Activated naive CD4-positive, alpha-beta T cell treated with anti-CD3 and anti-CD28 coated beads for 36 hours (primary cell): ENCODE results near the gene HMBS. TPM values are rescaled to one million over a fixed set of nuclear protein-coding genes. Genes with fewer than 3 reads are reported as not detected.

Experiments used
- CTCF ChIA-PET: fragments of 350-600 bp; sonication (Branson Sonifier 250); formaldehyde crosslinking; loops from one replicate; lab custom pipeline; 2021; ENCODE audit warnings: antibody characterized with exemption; lab: Charles Lee
- DNase-seq: peaks from one replicate; pipeline ENCODE4 v3.0.0-alpha.2; 2020
- H3K27ac Mint-ChIP-seq: one replicate; pipeline ENCODE4 v1.8.0; 2021; ENCODE audit warnings: mild to moderate bottlenecking, mixed read lengths
- H3K27me3 Mint-ChIP-seq: one replicate; pipeline ENCODE4 v1.8.0; 2021; ENCODE audit warnings: low read depth, mixed read lengths
- H3K36me3 Mint-ChIP-seq: one replicate; pipeline ENCODE4 v1.8.0; 2021; ENCODE audit warnings: low read depth, mixed read lengths
- H3K4me1 Mint-ChIP-seq: one replicate; pipeline ENCODE4 v1.8.0; 2021; ENCODE audit warnings: low read depth, mixed read lengths
- H3K4me3 Mint-ChIP-seq: one replicate; pipeline ENCODE4 v1.8.0; 2021; ENCODE audit warnings: mild to moderate bottlenecking, moderate library complexity, mixed read lengths
- H3K9me3 Mint-ChIP-seq: one replicate; pipeline ENCODE4 v1.8.0; 2021; ENCODE audit warnings: mixed read lengths
- intact Hi-C: fragments of 100-400 bp; cut with micrococcal nuclease; formaldehyde crosslinking; loops from one replicate; pipeline ENCODE4 v1.15.1; 2023
- total RNA-seq, 2 experiments: library from RNA; stranded (reverse); gene quantifications; one replicate each; pipeline ENCODE4 v1.2.3, GENCODE V29; 2021

Gene HMBS
- total RNA-seq, 2 experiments from 2014 or later = 27.9 to 29.4 TPM

DNA sequence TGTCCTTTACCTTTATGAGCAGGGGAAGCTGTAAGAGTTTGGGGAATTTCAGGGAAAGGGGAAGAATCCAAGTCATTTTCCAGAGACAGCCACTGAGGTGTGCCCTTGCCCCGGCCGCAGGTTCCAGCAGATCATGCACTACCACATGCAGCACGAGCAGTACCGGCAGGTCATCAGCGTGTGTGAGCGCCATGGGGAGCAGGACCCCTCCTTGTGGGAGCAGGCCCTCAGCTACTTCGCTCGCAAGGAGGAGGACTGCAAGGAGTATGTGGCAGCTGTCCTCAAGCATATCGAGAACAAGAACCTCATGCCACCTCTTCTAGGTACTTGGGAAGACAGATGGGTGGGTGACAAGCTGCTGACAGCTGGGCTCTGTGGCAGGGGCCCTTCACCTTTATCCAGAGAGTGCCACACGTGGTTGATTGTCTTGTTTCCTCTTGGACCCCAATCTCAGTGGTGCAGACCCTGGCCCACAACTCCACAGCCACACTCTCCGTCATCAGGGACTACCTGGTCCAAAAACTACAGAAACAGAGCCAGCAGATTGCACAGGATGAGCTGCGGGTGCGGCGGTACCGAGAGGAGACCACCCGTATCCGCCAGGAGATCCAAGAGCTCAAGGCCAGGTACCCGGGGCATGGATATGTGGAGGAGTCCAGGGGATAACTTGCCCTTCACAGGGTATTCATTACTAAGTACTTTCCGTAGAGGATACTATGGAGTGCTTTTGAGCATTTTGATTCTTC lies 5.8 kb upstream of the HMBS start:
- no peaks in the 10 kb centered on the region for H3K27me3 Mint-ChIP-seq
- no peak overlapping the region for H3K27ac Mint-ChIP-seq
- intact Hi-C loops = no loop called here
- no peaks in the 10 kb centered on the region for H3K9me3 Mint-ChIP-seq
- H3K36me3 Mint-ChIP-seq = peaks cover 8% of the 10 kb centered on the region
- no peak for DNase-seq
- CTCF ChIA-PET = no interaction called here
- H3K4me3 Mint-ChIP-seq = no peak overlapping the region
- H3K4me1 Mint-ChIP-seq = no peaks in the 10 kb centered on the region

GRCh38 chr11:119081682-119082260 lies 2.9 kb upstream of the HMBS start:
- Mint-ChIP-seq H3K9me3 (no peaks in the 10 kb centered on the region), H3K27ac (no peak overlapping the region), H3K4me1 (peaks cover 17% of the 10 kb centered on the region), H3K27me3 (no peaks in the 10 kb centered on the region), H3K36me3 (peaks cover 7% of the 10 kb centered on the region), H3K4me3 (no peak overlapping the region)
- intact Hi-C loops = no loop called here
- CTCF ChIA-PET = interaction anchor here (1.0 to 1.6 kb wide), 2 partner anchors 10 to 14 kb away, joined by 4 to 5 read pairs; partner anchors contain the start of gene VPS11
- no peak for DNase-seq

- Mint-ChIP-seq H3K4me3 (peak overlapping the region; percentile 98), H3K4me1 (peaks cover 21% of the 10 kb centered on the region), H3K27me3 (no peaks in the 10 kb centered on the region), H3K9me3 (no peaks in the 10 kb centered on the region), H3K27ac (peak overlapping the region; percentile 96), H3K36me3 (peaks cover 6% of the 10 kb centered on the region)
- intact Hi-C loops = loop anchor here (1.0 to 2.0 kb wide), 4 partner anchors 10 to 22 kb away; partner anchors contain the start of genes C2CD2L, DPAGT1 and VPS11
- DNase-seq = peak; percentile 48
- CTCF ChIA-PET = interaction anchor here (0.8 to 2.1 kb wide), 6 partner anchors 9 to 236 kb away, joined by 3 to 8 read pairs (median 4); partner anchors contain the start of gene VPS11
Observed at GRCh38 chr11:119085437-119085847, 761 bp downstream of the HMBS start.

DNA sequence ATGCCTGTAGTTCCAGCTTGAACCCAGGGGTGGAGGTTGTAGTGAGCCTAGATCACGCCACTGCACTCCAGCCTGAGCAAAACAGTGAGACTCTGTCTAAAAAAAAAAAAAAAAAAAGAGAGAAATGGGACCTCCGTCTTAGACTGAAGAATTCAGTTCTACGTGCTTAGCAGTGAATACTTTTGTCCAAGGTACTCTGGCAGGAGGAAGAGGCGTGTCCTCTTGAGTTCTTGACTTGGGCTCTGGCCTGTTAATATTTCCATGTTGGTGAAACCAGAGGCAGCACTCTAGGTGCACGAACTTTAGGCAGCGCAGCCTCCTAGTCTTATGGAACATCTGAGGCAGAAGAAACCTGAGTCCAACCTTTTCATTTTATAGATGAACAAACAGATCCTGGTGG lies 2.4 kb downstream of the HMBS start:
- DNase-seq = no peak
- Mint-ChIP-seq H3K36me3 (peaks cover 6% of the 10 kb centered on the region), H3K27me3 (no peaks in the 10 kb centered on the region), H3K9me3 (no peaks in the 10 kb centered on the region), H3K27ac (no peak overlapping the region), H3K4me1 (peaks cover 30% of the 10 kb centered on the region), H3K4me3 (no peak overlapping the region)
- intact Hi-C loops = no loop called here
- CTCF ChIA-PET = interaction anchor here (0.7 kb wide), 1 partner anchor 104 kb away, joined by 3 read pairs; no protein-coding TSS in a partner anchor

DNA sequence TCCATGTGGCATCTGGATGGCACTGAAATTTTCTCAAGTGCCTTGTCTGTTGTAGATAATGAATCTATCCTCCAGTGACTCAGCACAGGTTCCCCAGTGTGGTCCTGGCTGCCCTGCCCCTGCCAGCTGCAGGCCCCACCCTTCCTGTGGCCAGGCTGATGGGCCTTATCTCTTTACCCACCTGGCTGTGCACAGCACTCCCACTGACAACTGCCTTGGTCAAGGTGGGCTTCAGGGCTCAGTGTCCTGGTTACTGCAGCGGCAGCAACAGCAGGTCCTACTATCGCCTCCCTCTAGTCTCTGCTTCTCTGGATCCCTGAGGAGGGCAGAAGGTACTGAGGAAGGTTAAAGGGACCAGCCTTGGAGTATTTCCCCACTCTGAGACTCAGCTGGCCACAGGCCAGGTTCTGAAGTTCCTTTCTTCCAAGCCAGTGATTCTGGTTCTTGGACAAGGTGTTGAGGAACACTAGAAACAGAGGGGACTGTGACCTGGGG lies 3.1 kb downstream of the HMBS start:
- peaks cover 36% of the 10 kb centered on the region for H3K4me1 Mint-ChIP-seq
- H3K27me3 Mint-ChIP-seq = no peaks in the 10 kb centered on the region
- DNase-seq = no peak
- CTCF ChIA-PET = no interaction called here
- no peaks in the 10 kb centered on the region for H3K9me3 Mint-ChIP-seq
- intact Hi-C loops = no loop called here
- no peak overlapping the region for H3K4me3 Mint-ChIP-seq
- H3K36me3 Mint-ChIP-seq = peaks cover 12% of the 10 kb centered on the region
- H3K27ac Mint-ChIP-seq = no peak overlapping the region

DNA sequence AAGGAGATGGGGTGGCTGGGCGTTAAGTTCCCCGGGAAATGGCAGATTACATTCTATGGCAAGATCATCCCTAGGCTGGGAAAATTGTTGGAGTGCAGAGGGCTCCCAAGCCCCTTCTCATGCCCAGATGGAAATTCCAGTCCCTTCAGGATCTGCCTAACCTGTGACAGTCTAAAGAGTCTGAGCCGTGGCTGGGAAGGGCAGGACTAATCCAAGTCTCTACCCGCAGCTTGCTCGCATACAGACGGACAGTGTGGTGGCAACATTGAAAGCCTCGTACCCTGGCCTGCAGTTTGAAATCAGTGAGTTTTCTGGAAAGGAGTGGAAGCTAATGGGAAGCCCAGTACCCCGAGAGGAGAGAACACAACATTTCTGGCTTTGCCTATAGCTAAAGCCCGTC lies 3.7 kb downstream of the HMBS start:
- Mint-ChIP-seq H3K4me3 (no peak overlapping the region), H3K9me3 (no peaks in the 10 kb centered on the region), H3K27ac (no peak overlapping the region), H3K4me1 (peaks cover 40% of the 10 kb centered on the region), H3K27me3 (no peaks in the 10 kb centered on the region), H3K36me3 (peaks cover 18% of the 10 kb centered on the region)
- CTCF ChIA-PET = no interaction called here
- DNase-seq = no peak
- intact Hi-C loops = no loop called here

GRCh38 chr11:119089319-119089718 lies 4.6 kb downstream of the HMBS start:
- no peak overlapping the region for H3K27ac Mint-ChIP-seq
- H3K36me3 Mint-ChIP-seq = peaks cover 27% of the 10 kb centered on the region
- intact Hi-C loops = no loop called here
- peaks cover 40% of the 10 kb centered on the region for H3K4me1 Mint-ChIP-seq
- H3K27me3 Mint-ChIP-seq = no peaks in the 10 kb centered on the region
- H3K4me3 Mint-ChIP-seq = no peak overlapping the region
- CTCF ChIA-PET = no interaction called here
- H3K9me3 Mint-ChIP-seq = no peaks in the 10 kb centered on the region
- DNase-seq = no peak

DNA sequence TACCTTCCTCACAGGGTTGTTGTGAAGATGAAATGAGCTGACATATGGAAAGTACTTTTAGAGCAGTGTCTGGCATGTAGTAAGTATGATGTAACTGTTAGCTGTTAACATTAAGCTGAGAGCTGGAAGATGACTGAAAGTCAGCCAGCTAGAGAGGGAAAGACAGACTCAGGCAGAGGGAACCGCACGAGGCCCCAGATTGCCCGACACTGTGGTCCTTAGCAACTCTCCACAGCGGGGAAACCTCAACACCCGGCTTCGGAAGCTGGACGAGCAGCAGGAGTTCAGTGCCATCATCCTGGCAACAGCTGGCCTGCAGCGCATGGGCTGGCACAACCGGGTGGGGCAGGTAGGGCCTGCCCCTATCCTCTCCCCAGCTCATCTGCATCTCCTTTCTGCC lies 6.5 kb downstream of the HMBS start:
- Mint-ChIP-seq H3K4me1 (peaks cover 31% of the 10 kb centered on the region), H3K27me3 (no peaks in the 10 kb centered on the region), H3K36me3 (peaks cover 38% of the 10 kb centered on the region)

DNA sequence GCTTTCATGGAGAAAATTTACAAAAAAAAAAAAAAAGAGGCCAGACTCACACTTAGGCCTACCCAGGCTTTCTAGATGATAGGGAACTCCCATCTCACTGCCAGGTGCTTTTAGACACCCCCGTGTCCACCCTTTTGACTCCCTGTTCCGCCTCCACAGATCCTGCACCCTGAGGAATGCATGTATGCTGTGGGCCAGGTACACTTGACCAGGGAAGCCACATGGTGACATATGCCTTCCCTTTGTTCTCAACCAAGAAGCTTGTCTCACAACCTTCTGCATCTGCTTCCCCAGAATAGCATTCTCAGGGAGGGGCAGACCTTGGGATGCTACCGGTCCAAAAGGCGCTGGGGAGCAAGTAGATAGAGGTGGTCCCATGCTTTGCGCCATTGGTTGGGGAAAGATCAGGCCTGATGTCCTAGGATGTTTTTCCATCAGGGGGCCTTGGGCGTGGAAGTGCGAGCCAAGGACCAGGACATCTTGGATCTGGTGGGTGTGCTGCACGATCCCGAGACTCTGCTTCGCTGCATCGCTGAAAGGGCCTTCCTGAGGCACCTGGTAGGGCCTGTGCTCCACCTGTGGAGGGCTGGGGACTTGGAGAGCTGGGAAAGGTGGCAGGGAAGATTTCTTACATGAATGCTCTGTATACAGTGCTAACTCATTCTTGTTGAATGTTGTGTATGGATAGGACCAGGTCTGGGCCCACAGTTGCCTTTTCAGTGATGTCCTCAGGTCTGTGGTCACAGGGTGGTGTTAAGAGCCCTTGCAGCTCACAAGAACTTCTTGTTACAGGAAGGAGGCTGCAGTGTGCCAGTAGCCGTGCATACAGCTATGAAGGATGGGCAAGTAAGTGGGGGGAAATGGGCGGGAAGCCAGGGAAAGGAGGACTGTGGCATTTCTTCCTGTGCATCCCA lies 7.5 kb downstream of the HMBS start:
- peak overlapping the region; percentile 44 for H3K27ac Mint-ChIP-seq
- peak overlapping the region; percentile 92 for H3K4me3 Mint-ChIP-seq
- H3K36me3 Mint-ChIP-seq = peaks cover 44% of the 10 kb centered on the region
- CTCF ChIA-PET = interaction anchor here (1.1 to 1.5 kb wide), 2 partner anchors 11 to 25 kb away, joined by 3 to 4 read pairs; no protein-coding TSS in a partner anchor
- no peak for DNase-seq
- H3K9me3 Mint-ChIP-seq = no peaks in the 10 kb centered on the region
- intact Hi-C loops = no loop called here
- H3K27me3 Mint-ChIP-seq = no peaks in the 10 kb centered on the region
- peaks cover 32% of the 10 kb centered on the region for H3K4me1 Mint-ChIP-seq

More for the DNA sequence above, 6.5 kb downstream of the HMBS start:
- CTCF ChIA-PET = interaction anchor here (0.6 to 1.5 kb wide), 6 partner anchors 9 to 175 kb away, joined by 3 to 4 read pairs (median 3); no protein-coding TSS in a partner anchor
- intact Hi-C loops = no loop called here
- no peaks in the 10 kb centered on the region for H3K9me3 Mint-ChIP-seq
- no peak for DNase-seq
- H3K27ac Mint-ChIP-seq = no peak overlapping the region
- H3K4me3 Mint-ChIP-seq = no peak overlapping the region

DNA sequence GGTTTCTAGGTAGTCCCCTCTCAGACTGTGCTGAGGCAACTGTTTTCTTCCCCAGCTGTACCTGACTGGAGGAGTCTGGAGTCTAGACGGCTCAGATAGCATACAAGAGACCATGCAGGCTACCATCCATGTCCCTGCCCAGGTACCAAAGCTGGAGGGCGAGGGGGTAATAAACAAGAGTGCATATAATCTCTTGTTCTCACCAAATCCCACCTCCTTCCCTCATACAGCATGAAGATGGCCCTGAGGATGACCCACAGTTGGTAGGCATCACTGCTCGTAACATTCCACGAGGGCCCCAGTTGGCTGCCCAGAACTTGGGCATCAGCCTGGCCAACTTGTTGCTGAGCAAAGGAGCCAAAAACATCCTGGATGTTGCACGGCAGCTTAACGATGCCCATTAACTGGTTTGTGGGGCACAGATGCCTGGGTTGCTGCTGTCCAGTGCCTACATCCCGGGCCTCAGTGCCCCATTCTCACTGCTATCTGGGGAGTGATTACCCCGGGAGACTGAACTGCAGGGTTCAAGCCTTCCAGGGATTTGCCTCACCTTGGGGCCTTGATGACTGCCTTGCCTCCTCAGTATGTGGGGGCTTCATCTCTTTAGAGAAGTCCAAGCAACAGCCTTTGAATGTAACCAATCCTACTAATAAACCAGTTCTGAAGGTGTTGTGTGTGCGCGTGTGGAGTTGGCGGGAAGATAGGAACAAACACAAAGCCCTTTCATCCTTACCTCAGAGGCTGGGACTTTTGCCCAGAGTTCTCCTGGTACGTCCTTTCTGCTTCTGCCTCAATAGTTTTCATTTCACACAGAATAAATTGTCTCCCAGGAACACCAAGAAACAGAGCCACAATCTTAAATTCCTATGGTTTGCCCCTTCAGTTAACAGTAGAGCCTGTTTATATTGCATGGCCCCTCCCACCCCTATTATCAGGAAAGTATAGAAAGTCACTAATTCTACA lies 8.5 kb downstream of the HMBS start:
- peak overlapping the region; percentile 92 for H3K4me3 Mint-ChIP-seq
- H3K9me3 Mint-ChIP-seq = no peaks in the 10 kb centered on the region
- intact Hi-C loops = no loop called here
- CTCF ChIA-PET = no interaction called here
- no peak for DNase-seq
- peaks cover 28% of the 10 kb centered on the region for H3K4me1 Mint-ChIP-seq
- peaks cover 52% of the 10 kb centered on the region for H3K36me3 Mint-ChIP-seq
- no peaks in the 10 kb centered on the region for H3K27me3 Mint-ChIP-seq
- peak overlapping the region; percentile 88 for H3K27ac Mint-ChIP-seq
